GM13977 (cell line): Measurements from ENCODE around the gene SYVN1.

Experiments
- DNase-seq: peaks from one replicate; pipeline ENCODE4 v3.0.0; 2012; ENCODE audit warnings: low spot score
- in situ Hi-C: fragments of 300-500 bp; cut with MboI; formaldehyde crosslinking; loops from one replicate; pipeline ENCODE4 v1.12.0; 2022; ENCODE audit warnings: low sequenced_read_pairs, low pct_unique_long_range_greater_than_20kb, mixed read lengths, inconsistent platforms; ENCODE audit not compliant: unreplicated experiment
- TF ChIP-seq, protein P1 (sequence below): IDR thresholded peaks from 2 replicates; pipeline ENCODE4 v1.5.1; 2012; ENCODE audit warnings: mild to moderate bottlenecking, control low read depth; ENCODE audit not compliant: insufficient read depth; ENCODE audit errors: extremely low read depth, missing control alignments

SYVN1 gene

DNA sequence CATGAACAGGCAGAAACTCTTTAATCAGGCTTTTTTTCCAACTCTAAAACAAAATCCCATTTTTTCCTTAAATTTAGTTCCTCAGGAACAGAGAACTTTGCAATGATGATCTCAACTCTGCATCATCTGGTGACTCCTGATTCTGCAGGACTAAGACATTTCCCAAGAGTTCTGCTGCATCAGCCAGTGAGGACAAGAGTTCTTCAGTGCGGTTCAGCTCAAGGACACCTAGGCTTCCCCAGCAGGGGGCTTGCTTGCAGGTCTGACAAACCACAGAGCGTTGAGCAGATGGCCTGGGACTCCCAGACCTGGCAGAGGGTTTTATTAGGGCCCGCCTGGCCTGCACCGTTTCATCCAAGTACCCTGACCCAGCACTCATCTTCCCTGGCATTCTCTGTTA, 56.9 kb downstream of the SYVN1 start:
- TF ChIP-seq, protein P1, sequence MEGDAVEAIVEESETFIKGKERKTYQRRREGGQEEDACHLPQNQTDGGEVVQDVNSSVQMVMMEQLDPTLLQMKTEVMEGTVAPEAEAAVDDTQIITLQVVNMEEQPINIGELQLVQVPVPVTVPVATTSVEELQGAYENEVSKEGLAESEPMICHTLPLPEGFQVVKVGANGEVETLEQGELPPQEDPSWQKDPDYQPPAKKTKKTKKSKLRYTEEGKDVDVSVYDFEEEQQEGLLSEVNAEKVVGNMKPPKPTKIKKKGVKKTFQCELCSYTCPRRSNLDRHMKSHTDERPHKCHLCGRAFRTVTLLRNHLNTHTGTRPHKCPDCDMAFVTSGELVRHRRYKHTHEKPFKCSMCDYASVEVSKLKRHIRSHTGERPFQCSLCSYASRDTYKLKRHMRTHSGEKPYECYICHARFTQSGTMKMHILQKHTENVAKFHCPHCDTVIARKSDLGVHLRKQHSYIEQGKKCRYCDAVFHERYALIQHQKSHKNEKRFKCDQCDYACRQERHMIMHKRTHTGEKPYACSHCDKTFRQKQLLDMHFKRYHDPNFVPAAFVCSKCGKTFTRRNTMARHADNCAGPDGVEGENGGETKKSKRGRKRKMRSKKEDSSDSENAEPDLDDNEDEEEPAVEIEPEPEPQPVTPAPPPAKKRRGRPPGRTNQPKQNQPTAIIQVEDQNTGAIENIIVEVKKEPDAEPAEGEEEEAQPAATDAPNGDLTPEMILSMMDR = no peak
- in situ Hi-C loops = no loop called here
- DNase-seq = no peak
